GM18868 (cell line): ENCODE data around the gene SLFNL1.

Source experiments
- ATAC-seq: cut with Tn5 transposase; IDR thresholded peaks from one replicate; pipeline ENCODE4 v1.9.1; 2021; ENCODE audit warnings: mild to moderate bottlenecking, moderate library complexity; ENCODE audit not compliant: unreplicated experiment

The SLFNL1 gene

DNA sequence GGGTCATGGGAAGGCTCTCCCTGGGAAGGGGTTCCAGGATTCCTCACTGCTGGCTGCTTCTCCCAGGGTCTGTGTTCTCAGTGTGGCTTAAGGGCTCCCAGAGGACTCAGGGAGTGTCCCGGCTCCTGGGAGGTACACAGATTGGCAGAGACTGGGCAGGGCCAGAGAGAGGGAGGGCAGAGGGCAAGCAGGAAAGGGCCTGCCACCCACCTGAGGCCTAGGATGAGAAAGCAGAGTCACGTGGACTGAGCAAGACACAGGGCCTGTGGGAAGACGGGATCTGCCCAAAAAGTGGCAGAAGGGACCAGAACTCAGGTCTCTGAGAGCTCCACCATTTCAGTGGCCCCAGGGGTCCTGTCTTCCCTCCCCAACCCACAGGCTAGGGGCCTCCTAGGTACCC is 871 bp downstream of the SLFNL1 start:
- ATAC-seq: no peak

DNA sequence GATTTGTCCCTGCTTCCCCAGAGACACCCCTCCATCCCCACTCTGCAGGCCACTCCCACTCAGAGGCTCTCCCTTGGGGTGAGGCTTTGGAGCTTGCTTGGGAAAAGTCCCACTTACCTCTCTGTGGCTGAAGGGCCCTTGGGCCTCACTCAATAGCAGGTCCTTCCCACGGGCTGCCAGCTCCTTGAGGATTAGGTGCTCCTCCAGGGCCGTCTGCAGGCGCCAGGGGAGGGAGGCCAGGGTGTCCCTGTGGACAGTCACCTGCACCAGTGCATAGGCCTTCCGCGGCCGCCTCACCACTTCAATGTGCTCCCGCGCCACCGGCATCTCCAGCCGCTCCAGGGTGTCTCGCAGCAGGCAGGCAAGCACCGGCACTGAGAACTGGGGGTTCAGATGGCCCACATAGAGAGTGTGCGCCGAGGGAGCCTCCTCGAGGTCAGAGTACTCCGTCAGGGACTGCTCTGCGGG is 1.4 kb downstream of the SLFNL1 start:
- ATAC-seq: no peak

DNA sequence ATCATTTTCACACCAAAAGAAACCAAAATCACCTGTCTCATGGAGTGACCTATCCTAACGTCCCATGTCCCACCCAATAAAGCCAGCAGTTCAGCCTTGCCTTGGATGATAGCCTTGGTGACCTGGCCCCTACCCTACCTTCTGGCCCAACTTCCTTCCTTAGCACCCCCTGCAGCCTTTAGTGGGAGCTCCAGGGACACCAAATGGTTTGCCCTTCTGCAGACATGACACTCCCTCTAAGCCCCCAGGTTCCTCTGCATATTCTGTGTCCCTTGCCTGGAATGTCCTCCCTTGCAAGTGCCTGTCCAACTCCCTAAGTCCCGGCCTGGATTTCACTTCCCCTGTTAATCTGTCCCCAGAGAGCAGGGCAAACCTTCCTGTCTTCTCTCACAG is 2.2 kb downstream of the SLFNL1 start:
- no peak for ATAC-seq

DNA sequence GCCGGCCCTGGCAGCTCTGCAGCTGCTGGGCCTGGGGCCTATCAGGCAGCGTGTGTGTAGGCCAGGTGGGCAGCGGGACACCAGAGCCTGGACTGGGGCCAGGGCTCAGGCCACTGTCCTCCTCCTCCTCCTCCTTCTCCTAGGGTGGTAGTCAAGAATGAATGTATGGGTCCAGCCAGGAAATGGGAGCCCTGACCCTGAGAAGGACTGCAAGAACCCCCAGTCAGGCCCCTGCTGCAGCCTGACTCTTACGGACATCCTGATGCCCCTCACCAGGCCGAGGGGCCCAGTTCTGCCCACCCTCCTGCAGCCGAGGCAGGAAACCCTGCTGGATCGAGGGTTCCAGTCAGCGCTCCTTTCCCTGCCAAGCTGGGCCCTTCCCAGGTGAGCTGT is 3.5 kb downstream of the SLFNL1 start:
- ATAC-seq: no peak

DNA sequence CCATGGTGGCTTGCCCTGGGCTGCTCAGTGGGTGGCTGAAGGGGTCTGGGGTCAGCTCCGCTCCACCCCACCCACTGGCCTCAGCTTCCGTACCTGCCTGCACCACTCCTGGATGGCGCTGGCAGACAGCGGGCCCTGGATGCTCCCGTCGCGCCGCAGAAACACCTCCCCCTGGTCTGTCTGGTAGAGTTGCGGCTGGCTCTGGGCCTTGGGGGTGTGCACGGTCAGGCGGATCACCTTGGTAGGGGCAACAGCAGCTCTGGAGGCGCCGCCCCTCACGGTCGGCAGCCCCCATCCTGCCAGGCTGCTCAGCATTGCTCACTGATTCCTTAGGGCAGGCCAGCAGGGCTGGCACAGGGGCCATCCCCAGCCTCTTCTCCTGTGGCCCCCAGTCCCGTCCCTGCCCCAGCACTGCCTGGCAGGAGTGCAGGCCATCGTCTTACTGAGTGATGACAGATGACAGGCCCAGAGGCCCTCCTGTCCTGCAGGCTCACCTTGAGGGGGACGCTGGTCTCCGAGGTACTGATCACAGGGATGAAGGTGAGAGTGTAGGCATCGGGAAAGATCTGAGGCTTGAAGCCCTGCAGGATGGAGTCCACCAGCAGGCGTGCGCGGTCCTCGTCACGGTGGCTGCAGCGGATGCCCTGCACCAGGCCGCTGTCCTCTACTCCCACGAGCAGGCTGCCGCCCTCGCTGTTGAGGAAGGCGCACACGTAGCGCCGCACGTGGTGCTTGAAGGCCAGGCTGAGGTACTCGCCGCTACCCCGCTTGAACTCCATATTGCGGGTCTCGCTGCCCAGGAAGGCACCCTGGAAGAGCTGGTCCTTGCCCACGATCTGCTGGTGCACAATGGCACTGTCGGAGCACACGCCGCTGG is 4.1 kb downstream of the SLFNL1 start:
- ATAC-seq: no peak

DNA sequence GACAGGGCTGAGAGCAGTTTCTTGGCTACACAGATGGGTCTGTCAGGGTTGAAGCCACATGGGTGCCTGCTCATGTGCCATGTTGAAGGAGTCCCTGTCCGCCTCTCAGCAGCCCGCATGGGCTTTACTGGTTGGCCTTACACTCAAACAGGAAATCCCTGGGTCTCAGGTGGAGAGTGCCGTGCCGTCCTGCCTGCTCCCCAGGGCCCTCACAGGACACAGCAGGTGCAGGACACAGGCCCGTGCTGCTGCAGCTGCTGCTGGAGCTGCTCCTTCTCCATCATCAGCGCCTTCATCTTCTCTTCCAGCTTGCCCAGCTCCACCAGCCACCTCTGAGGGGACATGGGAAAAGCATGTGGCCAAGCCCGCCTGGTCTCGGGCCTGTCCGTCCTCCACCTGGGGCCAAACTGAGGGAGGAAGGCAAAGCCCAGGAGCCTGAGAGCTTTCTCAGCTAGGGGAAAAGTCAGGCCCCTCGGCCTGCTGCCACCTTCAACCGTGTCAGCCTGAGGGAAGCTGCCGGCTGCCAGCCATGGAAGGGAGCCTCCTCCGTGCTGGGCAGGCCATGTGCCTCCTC is 5.5 kb downstream of the SLFNL1 start:
- ATAC-seq: no peak

DNA sequence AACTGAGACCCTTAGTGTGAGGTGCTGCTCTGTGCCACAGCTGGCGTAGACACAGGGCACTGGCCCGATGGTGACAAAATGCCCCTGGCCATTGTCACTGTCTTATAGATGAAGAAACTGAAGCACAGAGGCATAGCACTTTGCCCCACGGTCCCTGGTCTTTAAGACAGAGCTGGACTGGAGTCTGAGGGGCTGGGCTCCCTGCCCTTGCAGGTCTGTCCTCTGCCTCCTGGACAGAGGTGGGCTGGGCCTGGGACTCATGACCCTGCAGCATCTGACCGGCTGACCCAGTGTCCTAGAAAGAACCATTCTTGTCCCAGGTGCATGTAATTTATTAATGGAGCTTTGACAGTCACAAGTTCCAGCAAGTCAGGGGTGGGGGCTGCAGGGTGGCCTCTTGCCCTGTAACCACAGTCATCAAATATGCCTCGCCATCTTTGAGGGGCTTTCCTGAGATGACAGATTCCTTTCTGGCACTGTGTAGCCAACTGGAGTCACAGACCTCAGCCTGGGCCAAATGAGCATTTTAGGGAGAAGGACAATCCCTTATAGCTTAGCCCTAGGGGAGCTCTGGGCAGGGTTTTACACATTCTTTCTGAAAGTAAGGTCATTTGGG is 6.1 kb downstream of the SLFNL1 start:
- ATAC-seq: no peak

DNA sequence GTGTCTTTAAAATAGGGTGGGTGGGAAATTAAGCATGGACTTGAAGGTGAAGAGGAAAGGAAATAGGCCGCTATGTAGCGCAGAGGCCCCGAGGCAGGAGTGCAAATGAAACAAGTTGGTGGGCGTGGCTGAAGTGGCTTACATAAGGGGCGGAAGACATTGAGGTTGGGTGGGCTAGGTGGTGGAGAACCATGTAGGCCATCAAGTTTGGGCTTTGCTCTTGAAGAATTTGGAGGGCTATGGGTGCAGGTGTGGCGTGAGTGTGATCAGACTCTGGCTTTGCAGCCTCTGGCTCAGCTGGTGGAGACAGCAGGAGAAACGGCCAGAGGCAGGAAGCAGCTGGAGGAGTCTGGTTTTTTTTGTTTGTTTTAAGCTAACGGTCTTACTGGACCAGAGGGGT is 6.7 kb downstream of the SLFNL1 start:
- no peak for ATAC-seq

DNA sequence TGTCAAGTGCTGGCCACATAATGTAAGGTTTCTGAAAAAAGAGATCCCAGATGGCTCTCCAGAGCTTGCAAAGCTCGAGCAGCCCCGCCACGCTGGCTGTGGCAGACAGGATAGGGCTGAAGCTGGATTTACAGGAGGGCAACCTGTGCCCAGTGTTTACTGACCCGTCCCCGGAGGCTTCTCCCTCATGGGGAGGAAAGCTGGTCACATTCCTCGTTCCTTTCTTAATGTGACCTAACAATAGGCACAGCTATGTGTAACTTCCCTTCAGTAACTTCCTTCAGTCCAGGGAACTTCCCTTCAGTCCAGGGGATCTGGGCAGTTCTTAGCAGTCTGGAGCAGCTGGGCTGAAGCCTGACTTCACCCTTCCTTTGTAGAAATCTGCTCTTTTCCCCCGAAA is 7.7 kb downstream of the SLFNL1 start:
- no peak for ATAC-seq

DNA sequence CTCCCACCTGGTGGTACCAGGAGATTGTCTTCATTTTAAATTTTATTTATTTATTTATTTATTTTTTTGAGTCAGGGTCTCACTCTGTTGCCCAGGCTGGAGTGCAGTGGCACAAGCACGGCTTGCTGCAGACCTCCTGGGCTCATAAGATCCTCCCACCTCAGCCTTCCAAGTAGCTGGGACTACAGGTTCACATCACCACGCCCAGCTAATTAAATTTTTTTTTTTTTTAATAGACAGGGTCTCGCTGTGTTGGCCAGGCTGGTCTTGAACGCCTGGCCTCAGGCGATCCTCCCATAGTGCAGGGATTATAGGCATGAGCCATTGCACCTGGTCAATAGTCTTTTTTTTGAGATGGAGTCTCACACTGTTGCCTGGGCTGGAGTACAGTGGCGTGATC is 8.5 kb downstream of the SLFNL1 start:
- ATAC-seq: no peak

DNA sequence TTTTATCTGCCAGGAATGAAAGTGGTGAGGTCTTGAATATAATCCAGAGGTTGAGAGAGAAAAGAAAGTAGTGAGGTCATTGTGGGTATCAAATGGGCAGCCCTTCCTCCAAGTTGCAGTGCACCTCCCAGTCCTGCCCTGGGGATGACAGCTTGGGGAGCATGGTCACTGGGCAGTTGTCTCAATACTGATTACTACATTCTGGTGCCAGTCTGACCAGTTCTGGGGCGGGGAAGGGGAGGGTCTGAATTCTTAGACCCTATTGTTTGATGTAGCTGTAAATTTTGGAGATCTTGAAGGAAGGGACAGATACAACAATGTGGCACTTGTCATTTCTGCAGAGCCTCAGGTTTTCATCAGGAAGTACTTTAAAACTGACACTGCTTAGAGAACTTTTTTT is 11.2 kb downstream of the SLFNL1 start:
- no peak for ATAC-seq

DNA sequence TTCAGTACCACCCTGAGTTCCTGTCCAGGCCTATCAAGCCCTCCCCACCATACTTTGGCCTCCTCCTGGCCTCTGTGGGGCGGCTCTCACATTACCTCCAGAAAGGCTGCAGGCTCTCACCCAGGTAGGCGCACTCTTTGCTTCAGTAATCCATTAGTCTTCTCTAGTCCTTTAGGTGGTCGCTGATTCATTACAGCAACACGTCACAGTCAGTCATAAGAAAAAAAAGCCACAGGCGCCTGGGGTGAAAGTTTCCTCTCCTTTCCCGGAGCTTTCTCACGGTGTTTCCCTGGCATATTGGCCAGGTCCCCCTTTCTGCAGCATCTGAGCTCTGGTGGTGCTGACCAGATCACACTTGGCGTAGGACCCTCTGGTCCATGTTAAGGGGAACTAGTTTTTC is 12.1 kb downstream of the SLFNL1 start:
- ATAC-seq: no peak

DNA sequence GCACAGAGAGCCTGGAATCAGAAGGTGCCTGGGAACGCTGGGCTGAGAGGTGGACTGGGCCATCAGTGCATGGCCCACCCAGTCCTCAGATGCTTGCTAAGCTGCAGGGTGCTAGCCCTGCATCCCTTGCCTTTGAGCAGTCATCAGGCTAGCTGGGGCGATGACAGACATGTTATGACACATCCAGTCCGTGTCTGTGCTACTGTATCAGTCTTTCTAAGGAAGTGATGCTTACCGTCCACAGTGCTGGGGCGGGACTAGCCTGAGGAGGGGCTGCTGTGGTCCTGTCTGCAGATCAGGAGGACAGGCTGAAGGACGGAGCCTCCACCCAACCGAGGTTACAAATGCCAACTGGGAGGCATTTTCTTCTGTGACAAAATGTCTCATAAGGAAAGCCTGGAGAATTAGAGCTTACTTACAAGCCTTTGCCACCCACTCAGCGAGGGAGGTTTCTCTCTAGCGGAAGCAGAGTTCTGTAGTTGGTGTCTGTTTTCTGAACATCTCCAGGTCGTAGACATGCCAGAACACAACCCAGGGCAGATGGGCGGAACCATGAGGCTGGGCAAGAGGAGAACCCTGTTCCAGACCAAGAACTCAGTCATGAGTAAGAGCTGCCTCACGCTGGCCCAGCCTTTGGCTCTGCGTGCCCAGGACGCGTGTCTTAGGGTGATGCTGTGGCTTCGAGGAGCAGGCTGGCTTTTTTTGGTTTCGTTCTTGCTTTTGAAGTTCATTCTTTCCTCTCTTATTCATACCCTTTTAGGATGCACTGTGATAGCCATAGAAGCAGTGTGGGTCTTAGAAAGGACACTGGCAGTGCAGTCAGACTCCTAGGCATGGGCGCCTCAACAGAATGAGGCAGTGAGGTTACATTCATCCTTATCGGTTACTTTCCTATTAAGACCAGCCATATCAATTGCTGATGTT is 14.3 kb downstream of the SLFNL1 start:
- no peak for ATAC-seq

DNA sequence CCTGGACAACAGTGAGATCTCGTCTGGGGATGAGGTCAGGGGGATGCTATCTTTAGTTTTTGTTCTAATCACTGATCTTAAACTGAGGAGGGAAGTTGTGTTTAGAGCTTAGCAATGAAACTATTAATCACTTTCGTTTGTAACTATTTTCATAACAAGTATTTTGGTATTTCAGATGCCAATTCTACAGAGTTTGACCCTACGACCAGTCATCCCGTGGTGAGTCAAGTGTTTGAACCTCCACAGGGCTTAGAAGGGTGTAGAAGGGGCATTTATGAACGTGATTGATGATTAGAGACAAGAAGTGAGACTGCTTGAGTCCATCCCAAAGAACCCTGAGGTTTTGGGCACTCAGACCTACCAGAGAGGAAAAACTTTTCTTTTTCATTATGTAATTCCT is 15.6 kb downstream of the SLFNL1 start:
- no peak for ATAC-seq

DNA sequence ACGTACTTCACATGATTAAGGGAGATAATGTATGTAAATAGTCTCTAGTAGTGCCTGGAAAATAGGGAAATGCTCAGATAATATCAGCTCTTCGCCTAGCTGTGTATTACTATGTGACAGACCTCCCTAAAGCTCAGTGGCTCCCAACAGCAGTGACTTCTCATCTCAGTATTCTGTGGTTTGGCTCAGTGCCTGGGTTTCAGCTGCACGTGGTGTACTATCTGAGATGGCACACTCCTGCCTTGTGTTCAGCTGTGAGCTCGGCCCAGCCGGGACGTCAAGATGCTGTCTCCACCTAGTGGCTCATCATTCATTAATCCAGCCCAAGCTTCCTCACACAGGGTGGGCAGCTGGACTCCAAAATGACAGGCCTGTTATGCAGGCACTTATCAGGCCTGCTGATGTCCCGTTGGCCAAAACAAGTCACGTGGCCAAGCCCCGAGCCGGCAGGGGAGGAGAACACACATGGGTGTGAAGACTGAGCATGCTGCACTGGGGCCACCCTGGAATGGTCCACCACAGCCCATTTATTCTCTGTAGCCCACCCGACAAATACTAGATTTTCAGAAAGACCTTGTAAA is 17.8 kb downstream of the SLFNL1 start:
- ATAC-seq: peak; percentile 98

DNA sequence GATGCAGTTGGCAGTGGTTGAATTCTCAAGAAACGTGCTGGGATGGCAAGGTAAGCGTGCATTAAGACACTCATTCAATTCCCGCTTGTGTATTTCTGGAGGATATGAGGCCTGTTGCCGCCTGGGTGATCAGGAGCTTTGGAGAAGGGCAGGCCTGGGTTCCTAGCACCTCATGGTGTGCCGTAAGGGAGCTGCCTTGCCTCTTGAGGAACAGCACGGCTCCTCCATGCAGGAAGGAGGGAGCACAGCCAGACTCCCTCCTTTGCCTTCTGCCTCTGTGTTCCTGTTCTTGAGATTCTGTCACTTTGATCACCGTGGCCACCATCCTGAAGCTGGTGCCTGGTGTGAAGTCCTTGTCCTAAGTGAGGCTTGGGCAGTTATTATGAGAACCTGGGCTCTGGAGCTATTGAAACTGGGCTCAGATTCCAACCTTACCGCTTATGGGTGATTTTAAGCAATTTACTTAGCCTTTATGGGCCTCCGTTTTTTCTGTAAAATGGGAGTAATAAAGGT is 18.3 kb downstream of the SLFNL1 start:
- ATAC-seq: no peak

DNA sequence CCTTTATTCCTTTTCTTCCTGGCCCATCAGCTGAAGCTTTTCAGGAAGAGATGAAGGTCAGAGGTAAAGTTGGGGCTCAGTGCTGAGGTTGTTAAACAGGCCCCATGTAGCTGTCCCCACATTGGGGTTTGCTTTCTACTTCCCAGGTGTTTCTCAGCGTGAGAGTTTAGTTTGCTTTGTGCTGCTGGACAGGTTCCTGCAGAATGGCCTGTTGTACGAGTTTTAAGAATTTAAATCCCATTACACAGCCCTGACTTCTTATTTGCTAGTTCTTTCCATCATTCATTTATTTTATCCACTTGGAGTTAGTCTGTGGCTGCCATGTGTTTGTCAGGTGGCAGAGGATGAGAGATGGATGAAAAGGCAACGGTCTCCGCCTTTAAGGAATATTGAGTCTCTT is 22.9 kb downstream of the SLFNL1 start:
- no peak for ATAC-seq

DNA sequence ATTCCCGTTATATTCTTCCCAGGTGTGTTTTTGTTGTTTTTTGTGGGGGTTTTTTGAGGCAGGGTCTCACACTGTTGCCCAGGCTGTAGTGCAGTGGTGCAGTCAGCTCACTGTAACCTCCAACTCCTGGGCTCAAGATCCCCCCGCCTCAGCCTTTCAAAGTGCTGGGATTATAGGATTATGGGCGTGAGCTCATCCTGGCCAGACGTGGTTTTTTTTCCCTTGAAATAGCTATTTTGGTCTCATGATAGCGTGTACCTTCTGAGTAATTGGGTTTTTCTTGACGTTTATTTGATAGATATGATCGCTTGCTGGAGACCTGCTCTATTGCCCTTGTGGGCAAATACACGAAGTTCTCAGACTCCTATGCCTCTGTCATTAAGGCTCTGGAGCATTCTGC is 24.4 kb downstream of the SLFNL1 start:
- no peak for ATAC-seq

DNA sequence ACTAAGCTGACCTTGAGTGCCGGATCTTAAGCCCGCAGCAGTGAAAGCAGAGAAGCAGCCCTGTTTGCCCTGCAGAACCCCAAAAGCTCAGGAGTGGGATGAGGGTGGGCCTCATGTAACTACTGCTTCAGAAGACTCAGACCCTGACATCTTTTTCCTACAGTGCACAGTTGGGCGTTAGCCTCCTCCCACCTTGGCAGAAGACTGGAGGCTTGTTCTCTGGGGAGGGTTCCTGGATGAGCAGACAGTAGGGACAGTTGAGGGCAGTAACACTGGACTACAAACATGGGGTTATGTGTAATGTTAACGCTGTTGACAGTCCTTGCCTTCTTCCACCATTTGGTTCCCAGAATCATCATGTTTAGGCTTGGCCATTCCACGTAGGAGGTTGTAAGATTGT is 32.5 kb downstream of the SLFNL1 start:
- no peak for ATAC-seq

DNA sequence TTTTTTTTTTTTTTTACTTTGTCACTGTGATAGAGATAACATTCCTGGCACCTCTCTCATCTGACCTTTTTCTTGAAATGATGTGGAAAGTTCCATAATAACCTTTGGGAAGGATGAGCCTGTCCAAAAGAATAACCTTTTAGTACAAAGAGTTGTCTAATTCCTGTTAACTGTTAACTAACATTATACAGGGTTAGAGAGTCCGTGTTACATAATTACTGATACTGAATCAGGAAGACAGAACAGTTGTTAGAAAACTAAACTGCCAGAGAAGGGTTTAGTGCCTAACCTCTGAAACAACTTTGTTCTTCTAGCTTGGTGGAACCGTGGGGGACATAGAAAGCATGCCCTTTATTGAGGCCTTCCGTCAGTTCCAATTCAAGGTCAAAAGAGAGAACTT is 33.2 kb downstream of the SLFNL1 start:
- ATAC-seq: no peak
